GM19043 (cell line): ENCODE results near the gene GAREM1.

Experiments used
- ATAC-seq: cut with Tn5 transposase; IDR thresholded peaks from one replicate; pipeline ENCODE4 v1.9.1; 2021; ENCODE audit warnings: low read depth; ENCODE audit not compliant: unreplicated experiment

Gene GAREM1

GRCh38 chr18:32335228-32335627, 135.5 kb downstream of the GAREM1 start:
- no peak for ATAC-seq

- ATAC-seq, result no peak
Measured at GRCh38 chr18:32333781-32334180, 136.9 kb downstream of the GAREM1 start.

- ATAC-seq, result no peak
Measured at GRCh38 chr18:32332708-32333107, 138.0 kb downstream of the GAREM1 start.

GRCh38 chr18:32328974-32329373, 141.7 kb downstream of the GAREM1 start:
- no peak for ATAC-seq

GRCh38 chr18:32328379-32328778, 142.3 kb downstream of the GAREM1 start:
- no peak for ATAC-seq

- ATAC-seq, result no peak
Measured at GRCh38 chr18:32326450-32327308, 144.0 kb downstream of the GAREM1 start.

- ATAC-seq, result no peak
Measured at GRCh38 chr18:32324181-32324580, 146.5 kb downstream of the GAREM1 start.

GRCh38 chr18:32321826-32322225, 148.9 kb downstream of the GAREM1 start:
- ATAC-seq, result no peak

GRCh38 chr18:32319084-32319483, 151.6 kb downstream of the GAREM1 start:
- no peak for ATAC-seq

- no peak for ATAC-seq
Measured at GRCh38 chr18:32318581-32318980, 152.1 kb downstream of the GAREM1 start.

GRCh38 chr18:32317651-32318050, 153.0 kb downstream of the GAREM1 start:
- ATAC-seq, result no peak

- ATAC-seq, result no peak
Measured at GRCh38 chr18:32315881-32316280, 154.8 kb downstream of the GAREM1 start.

- ATAC-seq, result no peak
Measured at GRCh38 chr18:32310774-32311173, 159.9 kb downstream of the GAREM1 start.

GRCh38 chr18:32310101-32310500, 160.6 kb downstream of the GAREM1 start:
- ATAC-seq, result no peak

- ATAC-seq, result no peak
Measured at GRCh38 chr18:32308493-32309120, 162.1 kb downstream of the GAREM1 start.

GRCh38 chr18:32303400-32303799, 167.3 kb downstream of the GAREM1 start:
- ATAC-seq, result no peak

GRCh38 chr18:32302806-32303205, 167.9 kb downstream of the GAREM1 start:
- no peak for ATAC-seq

GRCh38 chr18:32301976-32302743, 168.5 kb downstream of the GAREM1 start:
- ATAC-seq, result peak; percentile 69

- no peak for ATAC-seq
Measured at GRCh38 chr18:32301361-32301760, 169.3 kb downstream of the GAREM1 start.

GRCh38 chr18:32300914-32301313, 169.8 kb downstream of the GAREM1 start:
- ATAC-seq, result no peak

- ATAC-seq, result no peak
Measured at GRCh38 chr18:32299484-32299883, 171.2 kb downstream of the GAREM1 start.
